OCI-LY7 (cell line): ENCODE results near the gene STXBP2. TPM values are rescaled to one million over a fixed set of nuclear protein-coding genes. Genes with fewer than 3 reads are reported as not detected.
A peak's percentile ranks its signal among the peaks of the same experiment; 100 is the strongest.
"Not testable (repeated sequence)": the region's sequence is repeated elsewhere in the genome, so short reads cannot be mapped to it uniquely, and the experiment has no call there.

Source experiments
- BruUV-seq: library from RNA; stranded (reverse); fragments of 400-500 nt; replicated peaks from 2 replicates; lab custom pipeline; 2021; lab: Mats Ljungman, UMichigan
- CTCF ChIA-PET: fragments of 300-600 bp; sonication (Branson Sonifier 250); formaldehyde crosslinking; loops from one replicate; lab custom pipeline; 2022; ENCODE audit warnings: antibody characterized with exemption; ENCODE audit not compliant: unreplicated experiment; lab: Charles Lee
- POLR2A ChIA-PET: fragments of 300-600 bp; sonication (Branson Sonifier 250); formaldehyde crosslinking; loops from one replicate; lab custom pipeline; 2022; ENCODE audit warnings: antibody characterized with exemption; lab: Charles Lee
- DNase-seq: peaks from one replicate; pipeline ENCODE4 v3.0.0-alpha.2; 2015; ENCODE audit warnings: low spot score
- H2AFZ ChIP-seq: fragments of 200-600 bp; sonication (generic), shearing (Covaris generic); 2 replicates; pipeline ENCODE4 v1.6.1; 2014; ENCODE audit warnings: mild to moderate bottlenecking, antibody characterized with exemption, low read length, moderate library complexity
- H3K27ac ChIP-seq: fragments of 200-600 bp; sonication (generic); 2 replicates; pipeline ENCODE4 v1.5.1; 2014; ENCODE audit warnings: mixed run types, low read depth, mild to moderate bottlenecking, moderate library complexity, low read length, inconsistent platforms; ENCODE audit not compliant: poor library complexity, severe bottlenecking
- H3K36me3 ChIP-seq: fragments of 200-600 bp; sonication (generic); 2 replicates; pipeline ENCODE4 v1.6.1; 2014; ENCODE audit warnings: mild to moderate bottlenecking, antibody characterized with exemption, low read length, moderate library complexity, mixed read lengths; ENCODE audit not compliant: insufficient read depth
- H3K4me1 ChIP-seq: fragments of 200-600 bp; sonication (generic); 2 replicates; pipeline ENCODE4 v1.5.1; 2014; ENCODE audit warnings: mild to moderate bottlenecking, low read length; ENCODE audit not compliant: insufficient read depth, poor library complexity, severe bottlenecking
- H3K4me2 ChIP-seq: fragments of 200-600 bp; sonication (generic); 2 replicates; pipeline ENCODE4 v1.6.1; 2014; ENCODE audit warnings: mild to moderate bottlenecking, low read length
- H3K4me3 ChIP-seq: fragments of 200-600 bp; sonication (generic); 2 replicates; pipeline ENCODE4 v1.5.1; 2014; ENCODE audit warnings: mild to moderate bottlenecking, low read depth, low read length; ENCODE audit not compliant: poor library complexity, severe bottlenecking
- H3K79me2 ChIP-seq: fragments of 200-600 bp; sonication (generic); 2 replicates; pipeline ENCODE4 v1.6.1; 2016; ENCODE audit warnings: low read depth, mild to moderate bottlenecking, low read length, moderate library complexity, mixed read lengths; ENCODE audit not compliant: insufficient read depth
- H3K9me2 ChIP-seq: fragments of 200-600 bp; sonication (generic); 2 replicates; pipeline ENCODE4 v1.6.1; 2016; ENCODE audit warnings: mild to moderate bottlenecking, low read length, mixed read lengths; ENCODE audit not compliant: insufficient read depth
- H3K9me3 ChIP-seq: fragments of 200-600 bp; sonication (generic); 2 replicates; pipeline ENCODE4 v1.6.1; 2014; ENCODE audit warnings: mild to moderate bottlenecking, mixed run types, low read length, mixed read lengths
- H4K20me1 ChIP-seq: fragments of 200-600 bp; sonication (generic); 2 replicates; pipeline ENCODE4 v1.6.1; 2014; ENCODE audit warnings: mild to moderate bottlenecking, antibody characterized with exemption, low read length, moderate library complexity, mixed read lengths; ENCODE audit not compliant: insufficient read depth
- CTCF ChIP-seq: fragments of 200-600 bp; sonication (generic); conservative IDR thresholded peaks from 2 replicates; pipeline ENCODE4 v1.5.1; 2014; ENCODE audit warnings: mild to moderate bottlenecking, antibody characterized with exemption, low read length, moderate library complexity, mixed read lengths
- EZH2phosphoT487 ChIP-seq: fragments of 200-600 bp; sonication (generic); IDR thresholded peaks from 2 replicates; pipeline ENCODE4 v1.6.1; 2018; ENCODE audit warnings: low read depth, borderline replicate concordance, mild to moderate bottlenecking, mixed run types, antibody characterized with exemption, low read length, moderate library complexity, mixed read lengths
- intact Hi-C: fragments of 100-400 bp; cut with micrococcal nuclease; formaldehyde crosslinking; loops from one replicate; pipeline ENCODE4 v1.10.0; 2022; ENCODE audit not compliant: unreplicated experiment
- total RNA-seq, 2 experiments: library from RNA; depleted of rRNA in 1 of 2; stranded (reverse); fragments of >200 nt in 1 of 2; shearing (Covaris generic) in 1 of 2; gene quantifications; 2 replicates each; pipeline ENCODE4 v1.2.3, GENCODE V29; 2014 to 2022

STXBP2 gene
- total RNA-seq, 2 experiments from 2014 or later = 43.0 to 138 TPM

DNA sequence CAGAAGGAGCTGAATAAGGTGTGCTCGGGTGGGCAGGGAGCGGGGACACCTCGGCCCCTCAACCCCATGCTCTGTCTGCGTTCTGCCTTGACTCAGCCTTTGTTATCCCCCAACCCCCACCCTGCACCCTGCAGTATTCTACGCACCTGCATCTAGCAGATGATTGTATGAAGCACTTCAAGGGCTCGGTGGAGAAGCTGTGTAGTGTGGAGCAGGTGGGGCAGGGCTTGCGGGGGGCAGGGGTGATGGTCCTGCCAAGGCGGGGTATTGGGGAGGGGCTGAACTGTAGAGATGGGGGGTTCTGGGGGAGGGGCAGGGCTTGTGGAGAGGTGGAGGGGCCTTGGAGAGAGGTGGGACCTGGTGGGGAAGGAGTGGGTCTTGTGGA is 6.1 kb downstream of the STXBP2 start:
- no peak for DNase-seq
- Histone ChIP-seq H3K4me3 (no peak overlapping the region), H3K79me2 (no peaks in the 10 kb centered on the region), H2AFZ (no peak overlapping the region), H3K4me2 (no peak overlapping the region), H4K20me1 (no peaks in the 10 kb centered on the region), H3K36me3 (no peaks in the 10 kb centered on the region), H3K9me3 (no peaks in the 10 kb centered on the region), H3K4me1 (peaks cover 2% of the 10 kb centered on the region), H3K27ac (no peak overlapping the region), H3K9me2 (no peaks in the 10 kb centered on the region)
- no peak for TF ChIP-seq CTCF
- TF ChIP-seq EZH2phosphoT487 = no peak
- POLR2A ChIA-PET = no interaction called here
- intact Hi-C loops = no loop called here
- CTCF ChIA-PET = no interaction called here
- BruUV-seq = no TSS peak

DNA sequence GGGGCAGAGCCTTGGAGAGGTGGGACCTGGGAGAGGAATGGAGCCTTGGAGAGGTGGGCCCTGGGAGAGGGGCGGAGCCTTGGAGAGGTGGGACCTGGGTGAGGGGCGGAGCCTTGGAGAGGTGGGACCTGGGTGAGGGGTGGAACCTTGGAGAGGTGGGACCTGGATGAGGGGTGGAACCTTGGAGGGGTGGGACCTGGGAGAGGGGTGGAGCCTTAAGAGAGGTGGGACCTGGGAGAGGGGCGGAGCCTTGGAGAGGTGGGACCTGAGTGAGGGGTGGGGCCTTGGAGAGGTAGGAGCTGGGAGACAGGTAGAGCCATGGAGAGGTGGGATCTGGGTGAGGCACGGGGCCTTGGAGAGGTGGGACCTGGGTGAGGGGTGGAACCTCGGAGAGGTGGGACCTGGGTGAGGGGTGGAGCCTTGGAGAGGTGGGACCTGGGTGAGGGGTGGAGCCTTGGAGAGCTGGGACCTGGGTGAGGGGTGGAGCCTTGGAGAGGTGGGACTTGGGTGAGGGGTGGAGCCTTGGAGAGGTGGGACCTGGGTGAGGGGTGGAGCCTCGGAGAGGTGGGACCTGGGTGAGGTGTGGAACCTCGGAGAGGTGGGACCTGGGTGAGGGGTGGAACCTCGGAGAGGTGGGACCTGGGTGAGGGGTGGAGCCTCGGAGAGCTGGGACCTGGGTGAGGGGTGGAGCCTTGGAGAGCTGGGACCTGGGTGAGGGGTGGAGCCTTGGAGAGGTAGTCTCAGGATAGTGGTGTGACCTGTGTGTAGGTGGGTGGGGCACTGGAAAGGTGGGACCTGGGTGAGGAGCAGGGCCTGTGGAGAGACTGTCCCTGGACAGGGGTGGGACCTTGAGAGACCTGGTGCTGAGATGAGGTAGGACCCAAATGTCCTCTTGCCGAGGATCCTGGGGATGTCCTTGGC is 7.0 kb downstream of the STXBP2 start:
- CTCF ChIA-PET = interaction anchor here (0.6 kb wide), 1 partner anchor 9 kb away, joined by 3 read pairs; no protein-coding TSS in a partner anchor

GRCh38 chr19:7644550-7644877 is 7.6 kb downstream of the STXBP2 start:
- Histone ChIP-seq H3K9me2 (no peaks in the 10 kb centered on the region), H3K79me2 (no peaks in the 10 kb centered on the region)
- BruUV-seq = no TSS peak

More for the DNA sequence above, 7.0 kb downstream of the STXBP2 start:
- BruUV-seq, H3K4me1 ChIP-seq, H3K4me3 ChIP-seq, H2AFZ ChIP-seq, H3K4me2 ChIP-seq, intact Hi-C loops, H3K9me3 ChIP-seq, H3K79me2 ChIP-seq, H3K27ac ChIP-seq, H3K9me2 ChIP-seq, H3K36me3 ChIP-seq, H4K20me1 ChIP-seq: not testable (repeated sequence)
- peak; percentile 67 for DNase-seq
- POLR2A ChIA-PET = interaction anchor here (0.6 to 0.8 kb wide), 3 partner anchors 10 to 99 kb away, joined by 3 to 4 read pairs (median 3); no protein-coding TSS in a partner anchor

More at GRCh38 chr19:7644550-7644877, 7.6 kb downstream of the STXBP2 start:
- ChIA-PET POLR2A (no interaction called here), CTCF (no interaction called here)
- Histone ChIP-seq H4K20me1 (no peaks in the 10 kb centered on the region), H3K4me3 (no peak overlapping the region), H3K36me3 (no peaks in the 10 kb centered on the region), H2AFZ (no peak overlapping the region), H3K4me1 (no peaks in the 10 kb centered on the region), H3K9me3 (no peaks in the 10 kb centered on the region), H3K4me2 (no peak overlapping the region), H3K27ac (no peak overlapping the region)
- no peak for TF ChIP-seq CTCF
- TF ChIP-seq EZH2phosphoT487 = no peak
- intact Hi-C loops = no loop called here
- DNase-seq = no peak
